HL-60/S4 treated with phorbol 12-myristate 13-acetate at 8.2 ng/mL for 4 days and 3 days (cell line): Measurements from ENCODE around the gene CYP2A13.
"Not testable (repeated sequence)": the region's sequence is repeated elsewhere in the genome, so short reads cannot be mapped to it uniquely, and the experiment has no call there.

ENCODE experiments used
- in situ Hi-C: fragments of 300-500 bp; cut with MboI; formaldehyde crosslinking; loops from 2 replicates; pipeline ENCODE4 v1.15.0; 2022; ENCODE audit warnings: low sequenced_read_pairs

Gene CYP2A13

DNA sequence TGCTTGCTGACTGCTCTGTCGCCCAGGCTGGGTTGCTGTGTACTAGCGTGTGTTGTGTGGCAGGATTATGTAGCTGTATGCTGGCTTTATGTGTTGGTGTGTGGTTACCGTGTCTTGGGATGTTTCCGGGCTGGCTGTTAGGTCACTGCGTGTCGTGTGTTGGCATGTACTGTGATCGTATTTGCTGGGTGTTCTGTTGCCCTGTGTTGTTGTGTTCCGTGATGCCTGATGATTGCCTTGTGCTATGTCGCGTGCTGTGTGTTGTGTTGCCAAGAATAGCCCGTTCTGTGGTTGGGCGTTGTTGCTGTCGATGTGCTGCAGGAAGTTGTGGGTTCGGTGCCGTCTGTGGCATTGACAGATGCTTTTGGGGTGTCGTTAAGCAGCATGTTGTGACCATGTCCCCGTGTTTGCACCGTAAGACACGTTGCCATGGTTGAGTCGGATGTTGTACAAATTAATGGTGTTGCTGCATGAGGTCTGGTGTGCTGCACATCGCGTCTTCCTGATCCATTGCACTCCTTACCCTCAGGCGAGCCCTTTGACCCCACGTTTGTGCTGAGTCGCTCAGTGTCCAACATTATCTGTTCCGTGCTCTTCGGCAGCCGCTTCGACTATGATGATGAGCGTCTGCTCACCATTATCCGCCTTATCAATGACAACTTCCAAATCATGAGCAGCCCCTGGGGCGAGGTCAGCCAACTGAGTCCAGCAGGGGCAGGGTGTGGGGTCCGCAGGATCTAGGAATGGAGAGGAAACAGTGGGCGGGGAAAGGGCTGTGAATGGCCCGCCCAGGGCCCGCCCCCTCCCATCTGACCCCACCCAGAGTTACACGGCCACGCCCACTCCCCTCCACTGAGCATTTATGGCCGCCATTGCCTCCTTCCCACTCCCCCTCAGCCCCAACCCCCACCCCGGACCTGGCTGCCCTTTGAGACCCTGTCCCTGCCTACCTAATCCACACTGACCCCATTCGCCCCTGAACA is 33.0 kb downstream of the CYP2A13 start:
- in situ Hi-C loops, result not testable (repeated sequence)

DNA sequence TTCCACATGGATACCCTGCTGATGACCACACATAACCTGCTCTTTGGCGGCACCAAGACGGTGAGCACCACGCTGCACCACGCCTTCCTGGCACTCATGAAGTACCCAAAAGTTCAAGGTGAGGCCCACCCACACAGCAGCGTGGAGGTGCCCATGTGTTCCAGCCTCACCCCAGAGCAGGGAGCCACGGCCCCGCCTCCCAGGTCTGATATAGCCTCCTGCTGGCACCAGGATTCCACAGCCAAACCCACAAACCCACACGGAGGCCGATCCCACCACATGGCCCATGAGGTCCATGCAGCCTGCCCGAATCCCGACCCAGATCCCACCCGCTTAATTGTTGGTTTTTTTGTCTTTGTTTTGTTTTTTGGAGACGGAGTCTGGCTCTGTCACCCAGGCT is 34.6 kb downstream of the CYP2A13 start:
- in situ Hi-C loops, result not testable (repeated sequence)

DNA sequence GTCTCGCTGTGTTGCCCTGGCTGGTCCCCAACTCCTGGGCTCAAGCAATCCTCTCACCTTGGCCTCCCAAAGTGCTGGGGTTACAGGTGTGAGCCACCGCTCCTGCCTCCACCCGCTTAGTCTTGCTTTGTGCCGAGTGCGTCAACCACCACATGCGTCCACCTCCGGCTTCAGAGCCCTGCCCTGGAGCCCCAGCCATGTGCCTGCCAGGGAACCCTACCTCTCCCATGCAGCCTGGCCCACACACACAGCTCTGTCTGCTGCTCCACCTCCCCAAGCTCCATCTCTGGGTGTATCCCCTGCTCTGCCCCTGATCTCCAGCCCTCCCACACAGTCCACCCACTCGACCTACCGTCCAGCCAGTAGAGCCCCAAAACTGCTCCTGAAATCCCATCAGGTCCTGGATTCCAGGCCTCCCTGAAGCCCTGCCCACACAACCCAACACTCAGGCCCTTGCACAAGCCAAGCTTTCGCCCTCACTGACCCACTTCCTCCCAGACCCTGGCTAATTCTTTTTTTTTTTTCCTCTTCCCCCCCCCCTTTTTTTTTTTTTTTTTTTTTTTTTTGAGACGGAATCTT is 35.6 kb downstream of the CYP2A13 start:
- in situ Hi-C loops, result no loop called here

DNA sequence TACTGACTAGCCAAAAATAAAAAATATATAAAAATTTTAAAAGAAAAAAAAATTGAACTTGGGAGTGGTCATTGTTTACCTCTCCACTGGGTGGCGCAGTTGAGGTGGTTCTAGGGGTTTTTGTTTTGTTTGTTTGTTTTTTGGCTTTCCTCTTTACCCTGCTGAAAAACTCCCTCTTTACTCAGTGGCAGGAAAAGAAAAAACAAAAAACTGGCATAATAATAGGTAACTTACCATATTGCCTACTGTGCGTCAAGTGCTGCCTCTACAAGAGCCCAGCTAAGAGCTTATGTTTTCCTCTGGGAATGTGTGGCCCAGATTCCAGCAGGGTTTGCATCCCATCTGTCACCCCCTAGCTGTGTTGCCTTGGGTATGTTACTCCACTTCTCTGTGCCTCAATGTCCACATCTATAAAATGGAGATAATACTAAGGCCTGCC is 38.5 kb downstream of the CYP2A13 start:
- in situ Hi-C loops, result loop anchor here (25.0 kb wide), 1 partner anchor 464 kb away; no protein-coding TSS in a partner anchor

DNA sequence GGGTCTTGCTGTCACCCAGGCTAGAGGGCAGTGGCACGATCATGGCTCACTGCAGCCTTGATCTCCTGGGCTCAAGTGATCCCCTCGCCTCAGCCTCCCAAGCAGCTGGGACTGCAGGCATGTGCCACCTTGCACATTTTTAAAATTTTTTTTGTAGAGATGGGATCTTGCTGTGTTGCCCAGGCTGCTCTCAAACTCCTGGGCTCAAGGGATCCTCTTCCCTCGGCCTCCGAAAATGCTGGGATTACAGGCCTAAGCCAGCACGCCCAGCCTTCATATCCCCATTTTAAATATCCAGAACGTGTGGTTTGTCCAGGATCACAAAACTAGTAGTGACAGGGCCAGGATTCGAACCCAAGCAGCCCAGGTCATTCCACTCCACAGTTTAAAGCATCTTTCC is 39.1 kb downstream of the CYP2A13 start:
- in situ Hi-C loops, result loop anchor here (25.0 kb wide), 1 partner anchor 465 kb away; no protein-coding TSS in a partner anchor

DNA sequence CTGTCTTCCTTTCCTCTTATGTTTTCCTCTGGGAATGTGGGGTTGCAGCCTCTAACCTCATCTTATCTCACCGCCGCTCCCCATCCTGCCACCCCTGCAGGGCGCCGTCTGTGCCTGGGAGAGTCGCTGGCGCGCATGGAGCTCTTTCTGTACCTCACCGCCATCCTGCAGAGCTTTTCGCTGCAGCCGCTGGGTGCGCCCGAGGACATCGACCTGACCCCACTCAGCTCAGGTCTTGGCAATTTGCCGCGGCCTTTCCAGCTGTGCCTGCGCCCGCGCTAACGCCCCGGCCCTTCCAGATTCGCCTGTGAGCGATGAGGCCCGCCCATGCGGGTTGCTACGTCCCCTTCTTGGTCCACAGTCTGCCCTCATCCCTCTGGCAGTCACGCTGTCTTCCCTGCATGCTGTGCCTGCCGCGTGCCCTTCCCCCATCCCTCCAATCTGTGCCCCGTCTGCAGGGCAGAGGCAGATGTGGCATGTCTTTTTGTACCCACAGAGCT is 39.6 kb downstream of the CYP2A13 start:
- in situ Hi-C loops, result loop anchor here (25.0 kb wide), 1 partner anchor 466 kb away; no protein-coding TSS in a partner anchor

DNA sequence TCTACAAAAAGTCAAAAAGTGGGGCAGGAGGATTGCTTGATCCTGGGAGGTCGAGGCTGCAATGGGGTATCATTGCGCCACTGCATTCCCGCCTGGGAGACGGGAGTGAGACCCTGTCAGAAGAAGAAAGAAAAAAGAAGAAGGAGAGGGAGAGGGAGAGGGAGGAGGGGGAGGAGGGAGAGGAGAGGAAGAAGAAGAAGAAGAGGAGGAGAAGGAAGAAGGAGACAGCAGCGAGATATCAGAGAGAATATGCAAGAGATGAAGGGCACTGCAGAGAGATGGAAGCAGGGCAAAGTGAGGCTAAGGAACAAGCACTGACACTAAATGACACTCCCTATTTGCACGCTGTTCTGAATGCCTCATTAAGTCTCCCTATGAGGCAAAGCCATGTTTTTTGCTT is 40.4 kb downstream of the CYP2A13 start:
- in situ Hi-C loops, result loop anchor here (25.0 kb wide), 1 partner anchor 466 kb away; no protein-coding TSS in a partner anchor

DNA sequence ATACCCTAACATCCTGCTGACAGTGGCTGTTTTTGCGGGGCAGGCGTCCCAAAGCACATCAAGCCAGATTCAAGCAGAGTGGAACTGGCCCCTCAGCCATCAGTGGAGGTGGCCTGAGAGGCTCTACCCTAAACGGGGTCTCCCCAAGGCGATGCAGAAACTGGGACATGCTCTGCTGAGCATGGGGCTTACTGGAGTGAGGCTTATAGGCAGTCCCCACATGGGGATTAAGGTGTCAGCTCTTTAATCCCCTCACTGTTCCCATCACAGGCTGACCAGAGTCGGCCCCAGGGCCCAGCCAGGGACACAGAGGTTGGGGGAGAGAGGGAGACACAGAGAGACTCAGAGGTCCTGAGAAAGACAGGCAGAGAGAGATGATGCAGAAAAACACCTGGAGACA is 42.9 kb downstream of the CYP2A13 start:
- in situ Hi-C loops, result loop anchor here (25.0 kb wide), 1 partner anchor 469 kb away; no protein-coding TSS in a partner anchor

DNA sequence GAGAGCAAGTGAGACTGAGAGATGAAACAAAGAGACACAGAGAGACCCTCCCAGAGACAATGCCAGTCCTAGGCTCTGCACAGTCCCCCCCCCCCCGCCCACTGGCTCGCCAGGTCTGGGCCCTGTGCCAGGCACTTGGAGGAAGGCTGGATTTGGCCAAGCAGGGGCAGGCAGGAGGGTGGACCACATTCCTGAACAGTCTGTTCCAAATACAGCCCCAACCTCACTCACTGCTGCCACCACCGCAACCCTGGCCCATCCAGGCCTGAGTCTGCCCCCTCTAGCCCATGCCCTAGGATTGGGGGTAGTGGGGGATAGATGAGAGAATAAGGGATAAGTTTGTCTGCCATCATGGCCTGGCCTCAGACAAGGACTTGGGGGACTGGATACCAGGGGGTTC is 45.0 kb downstream of the CYP2A13 start:
- in situ Hi-C loops, result loop anchor here (25.0 kb wide), 1 partner anchor 471 kb away; no protein-coding TSS in a partner anchor

DNA sequence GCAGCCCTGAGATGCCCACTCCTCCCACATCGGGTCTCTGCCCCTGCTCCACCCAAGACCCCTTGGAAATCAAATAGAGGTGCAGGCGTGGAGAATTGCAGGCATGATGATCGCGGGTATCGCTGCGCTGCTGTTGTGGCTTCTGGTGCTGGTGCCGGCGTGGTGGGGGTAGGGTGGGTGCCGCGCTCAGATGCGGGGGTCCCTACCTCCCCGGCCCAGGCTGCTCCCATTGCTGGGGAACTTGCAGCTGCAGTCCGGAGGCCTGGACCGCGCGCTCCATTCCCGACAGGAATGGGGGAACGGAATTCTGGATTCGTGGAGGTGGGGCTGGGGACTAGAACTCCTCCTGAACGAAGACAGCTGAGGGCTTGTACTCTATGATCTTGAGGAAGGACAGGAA is 46.4 kb downstream of the CYP2A13 start:
- in situ Hi-C loops, result loop anchor here (25.0 kb wide), 1 partner anchor 472 kb away; no protein-coding TSS in a partner anchor

DNA sequence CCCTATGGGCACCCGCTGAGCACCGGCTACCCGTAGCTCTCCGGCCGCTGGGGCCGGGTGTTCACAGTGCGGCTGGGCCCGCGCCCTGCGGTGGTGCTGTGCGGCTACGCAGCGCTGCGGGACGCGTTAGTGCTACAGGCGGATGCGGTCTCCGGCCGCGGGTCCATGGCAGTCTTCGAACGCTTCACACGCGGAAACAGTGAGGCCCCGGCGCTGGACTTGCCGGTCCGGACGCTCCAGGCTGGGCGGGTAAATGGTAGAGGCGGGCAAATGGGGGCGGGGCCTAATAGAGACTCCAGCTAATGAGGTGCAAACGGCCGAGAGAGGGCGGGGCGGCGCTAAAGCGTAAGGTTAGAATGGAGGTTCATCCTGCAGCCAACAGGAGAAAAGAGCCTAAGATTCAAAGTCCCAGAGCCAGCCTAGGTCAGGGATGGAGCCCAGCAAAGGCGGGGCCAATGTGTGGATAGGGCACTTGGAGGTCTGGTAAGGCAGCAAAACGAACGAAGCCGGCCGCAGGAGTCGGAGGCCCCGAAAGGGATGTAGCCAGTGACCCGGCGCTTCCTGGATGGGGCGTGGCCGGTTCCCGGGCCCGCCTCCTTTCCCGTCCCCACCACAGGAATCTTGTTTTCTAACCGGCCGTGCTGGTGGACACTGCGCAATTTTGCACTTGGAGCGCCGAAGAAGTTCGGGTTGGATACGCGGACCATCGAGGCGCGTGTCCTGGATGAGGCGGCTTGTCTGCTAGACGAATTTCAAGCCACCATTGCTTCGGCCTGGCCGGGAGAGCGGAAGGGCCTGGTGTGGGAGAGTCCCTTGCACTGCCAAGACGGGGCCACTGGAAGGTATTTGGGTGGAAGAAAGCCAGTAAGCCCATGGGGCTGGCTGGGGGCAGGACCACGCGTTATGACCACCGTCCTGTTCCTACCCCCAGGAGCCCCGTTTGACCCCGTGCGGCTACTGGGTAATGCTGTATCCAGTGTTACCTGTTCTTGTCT is 47.4 kb downstream of the CYP2A13 start:
- in situ Hi-C loops, result loop anchor here (25.0 kb wide), 1 partner anchor 473 kb away; no protein-coding TSS in a partner anchor

DNA sequence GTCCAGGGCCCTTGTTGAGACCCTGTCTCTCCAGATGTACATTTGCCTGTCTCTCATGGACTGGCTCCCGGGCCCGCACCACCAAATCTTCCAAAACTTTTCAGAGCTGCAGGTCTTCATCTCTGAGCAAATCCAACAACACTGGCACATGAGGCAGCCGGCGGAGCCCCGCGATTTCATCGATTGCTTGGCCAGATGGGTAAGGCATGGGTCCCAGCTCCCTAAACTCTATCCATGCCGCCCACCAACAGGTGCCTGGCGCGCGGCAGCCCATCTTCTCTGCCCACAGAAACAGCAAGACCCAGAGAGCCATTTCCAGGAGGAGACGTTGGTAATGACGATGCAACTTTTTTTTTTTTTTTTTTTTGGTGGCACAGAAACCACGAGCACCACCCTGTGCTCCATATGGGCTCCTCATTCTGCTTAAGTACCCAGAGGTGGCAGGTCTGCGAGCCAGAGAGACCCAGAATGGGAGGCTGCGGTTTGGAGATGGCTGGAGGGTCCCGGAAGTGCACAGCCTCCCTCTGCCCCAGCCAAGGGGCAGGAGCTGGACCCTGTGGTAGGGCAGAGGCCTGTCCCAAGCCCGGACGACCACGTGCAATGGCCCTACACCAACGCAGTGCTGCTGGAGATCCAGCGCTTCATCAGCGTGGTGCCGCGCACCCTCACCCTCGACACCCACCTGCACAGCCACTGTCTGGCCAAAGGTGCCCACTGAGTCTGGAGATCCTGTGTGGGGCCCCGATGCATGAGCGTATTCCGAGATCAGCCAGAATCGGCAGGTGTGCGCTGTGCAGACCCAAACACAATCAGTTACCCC is 48.6 kb downstream of the CYP2A13 start:
- in situ Hi-C loops, result loop anchor here (25.0 kb wide), 1 partner anchor 475 kb away; no protein-coding TSS in a partner anchor

DNA sequence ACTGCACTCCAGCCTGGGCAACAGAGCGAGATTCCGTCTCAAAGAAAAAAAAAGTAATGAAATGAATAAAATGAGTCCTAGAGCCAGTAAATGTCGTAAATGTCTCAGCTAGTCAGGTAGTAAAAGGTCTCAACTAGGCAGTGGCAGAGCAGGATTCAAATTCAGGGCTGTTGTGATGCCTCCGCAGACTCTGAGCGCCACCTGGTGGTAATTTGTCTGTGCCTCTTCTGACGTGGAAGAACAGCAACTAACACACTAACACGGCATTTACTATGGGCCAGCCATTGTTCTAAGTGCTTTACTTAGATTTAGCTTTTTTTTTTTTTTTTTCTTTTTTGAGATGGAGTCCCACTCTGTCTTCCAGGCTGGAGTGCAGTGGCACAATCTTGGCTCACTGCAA is 56.2 kb downstream of the CYP2A13 start:
- in situ Hi-C loops, result loop anchor here (25.0 kb wide), 1 partner anchor 482 kb away; no protein-coding TSS in a partner anchor
